Activated naive CD8-positive, alpha-beta T cell treated with anti-CD3 and anti-CD28 coated beads, Interleukin-2, amount 50 U/mL, for 16 hours (primary cell): ENCODE measurements around the gene MTM1.

ENCODE experiments used
- DNase-seq: peaks from one replicate; pipeline ENCODE4 v3.0.0-alpha.2; 2020; ENCODE audit warnings: low read depth, low spot score

The MTM1 gene

GRCh38 chrX:150602743-150603142, 34.3 kb downstream of the MTM1 start:
- no peak for DNase-seq

- no peak for DNase-seq
Observed at GRCh38 chrX:150605603-150606002, 37.2 kb downstream of the MTM1 start.

DNA sequence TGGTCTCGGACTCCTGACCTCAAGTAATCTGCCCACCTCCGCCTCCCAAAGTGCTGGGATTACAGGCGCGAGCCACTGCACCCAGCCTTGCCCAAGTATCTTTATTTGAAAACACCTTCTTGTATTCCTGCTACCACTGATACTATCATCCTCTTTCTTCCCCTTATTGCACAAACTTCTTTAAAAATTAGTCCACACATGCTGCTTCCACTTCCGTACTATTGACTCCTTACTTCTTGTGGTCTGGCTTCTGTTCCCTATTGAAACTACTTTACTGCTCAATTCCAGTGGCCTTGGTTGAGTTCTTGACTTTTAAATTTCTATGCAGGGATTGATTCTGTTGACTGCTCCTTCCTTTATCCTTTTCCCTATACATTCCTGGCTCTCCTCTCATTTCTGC, 38.8 kb downstream of the MTM1 start:
- no peak for DNase-seq

- DNase-seq = no peak
Observed at GRCh38 chrX:150610043-150610442, 41.6 kb downstream of the MTM1 start.

DNA sequence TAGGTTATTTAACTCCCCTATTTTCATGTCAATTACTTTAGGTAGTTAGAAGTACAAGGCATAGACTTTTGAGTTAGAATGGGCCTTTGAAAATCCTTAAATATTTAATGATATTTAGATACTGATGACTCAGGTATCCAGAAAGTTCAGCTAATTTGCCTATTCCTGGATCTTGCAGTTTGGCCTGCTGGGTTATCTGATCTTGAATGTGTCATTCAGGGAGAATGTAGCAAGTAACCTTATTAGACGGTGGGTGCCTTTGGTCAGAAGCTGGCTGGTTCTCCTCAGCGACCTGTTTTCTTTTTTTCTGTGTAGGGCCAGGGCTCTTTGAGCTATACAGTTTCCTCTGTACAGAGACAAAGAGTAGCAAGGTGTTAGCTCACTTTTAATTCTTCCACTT, 42.0 kb downstream of the MTM1 start:
- DNase-seq = no peak

DNA sequence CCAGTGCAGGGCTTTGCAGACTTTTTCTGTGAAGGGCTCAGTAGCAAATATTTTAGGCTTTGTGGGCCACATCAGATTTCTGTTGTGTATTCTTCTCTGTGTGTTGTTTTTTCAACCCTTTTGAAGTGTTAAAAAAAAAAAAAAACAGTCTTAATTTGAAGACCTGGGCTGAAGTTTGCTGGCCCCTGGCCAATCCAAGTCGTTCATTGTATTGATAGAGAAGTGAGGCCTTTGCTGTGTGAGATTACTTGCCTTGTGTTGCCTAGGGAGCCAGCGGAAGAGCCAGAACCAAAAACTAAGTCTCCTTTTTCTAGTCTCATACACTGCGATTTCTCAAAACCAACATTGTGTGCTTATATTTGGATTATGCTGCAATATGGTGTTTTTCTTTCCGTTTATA, 46.9 kb downstream of the MTM1 start:
- DNase-seq = no peak

DNA sequence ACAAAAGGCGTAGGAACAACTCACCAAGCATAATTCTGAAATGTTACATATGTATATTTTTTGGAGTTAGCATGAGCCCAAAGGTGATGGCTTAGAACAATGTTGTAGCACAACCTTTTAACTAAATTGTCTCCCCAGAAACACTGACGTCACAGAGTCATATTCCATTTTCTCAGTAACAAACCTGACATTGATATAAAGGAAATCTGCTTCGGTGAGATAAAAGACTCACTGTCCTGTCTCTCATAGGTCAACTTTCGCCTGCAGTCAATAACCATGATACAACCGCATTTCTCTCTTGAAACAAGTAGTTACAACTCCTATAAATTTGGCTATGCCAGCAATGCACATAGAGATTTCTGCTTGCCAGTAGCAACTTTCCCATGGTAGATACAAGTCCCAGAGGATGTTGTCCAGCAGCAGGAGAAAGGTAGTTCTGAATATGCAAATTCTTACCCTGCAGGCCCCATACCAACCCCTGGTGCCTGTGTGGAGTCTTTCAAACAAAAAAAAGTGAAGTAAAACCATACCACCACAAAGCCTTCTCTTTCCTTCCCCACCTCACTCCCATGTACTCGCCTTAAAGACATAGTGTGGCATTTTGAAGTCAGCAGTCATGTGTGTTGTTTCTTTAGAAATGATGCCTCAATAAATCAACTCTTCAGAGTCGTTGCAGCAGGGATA, 47.9 kb downstream of the MTM1 start:
- no peak for DNase-seq

DNA sequence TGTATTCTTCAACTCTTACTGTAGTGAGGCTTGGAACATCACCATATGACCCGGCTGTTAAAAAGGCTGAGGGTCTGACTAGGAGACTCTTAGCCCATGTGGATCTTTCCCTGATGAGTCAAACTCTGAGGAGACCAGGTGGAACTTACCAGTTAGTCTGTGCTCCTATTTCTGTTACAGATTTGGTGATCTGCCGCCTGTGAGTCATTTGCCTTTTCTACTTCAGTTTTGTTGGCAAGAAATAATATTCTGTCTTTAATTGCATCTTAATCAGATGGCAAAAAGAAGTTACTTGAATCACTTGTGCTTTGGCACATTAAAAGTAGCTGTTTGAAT, 48.4 kb downstream of the MTM1 start:
- DNase-seq = no peak

DNA sequence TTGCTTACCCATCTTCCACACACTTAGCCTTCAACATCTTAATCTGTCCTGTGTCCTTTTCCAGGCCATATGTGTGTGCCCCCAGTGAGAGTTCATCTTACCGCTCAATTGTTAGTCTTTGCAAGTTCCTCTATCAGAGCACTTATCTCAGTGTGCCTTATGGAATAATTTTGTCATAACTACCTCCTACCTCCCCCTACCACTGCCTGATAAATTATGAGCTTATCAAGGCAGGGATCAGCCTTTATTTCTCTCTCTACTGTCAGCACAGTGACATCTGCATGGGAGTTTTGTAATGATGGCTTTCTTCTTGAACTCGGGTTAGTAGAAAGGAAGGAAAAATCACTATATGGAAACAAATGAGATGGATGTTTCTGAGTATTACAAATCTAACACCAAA, 53.2 kb downstream of the MTM1 start:
- no peak for DNase-seq

GRCh38 chrX:150623583-150623982, 55.2 kb downstream of the MTM1 start:
- DNase-seq = no peak

GRCh38 chrX:150625097-150625496, 56.7 kb downstream of the MTM1 start:
- DNase-seq = no peak

DNA sequence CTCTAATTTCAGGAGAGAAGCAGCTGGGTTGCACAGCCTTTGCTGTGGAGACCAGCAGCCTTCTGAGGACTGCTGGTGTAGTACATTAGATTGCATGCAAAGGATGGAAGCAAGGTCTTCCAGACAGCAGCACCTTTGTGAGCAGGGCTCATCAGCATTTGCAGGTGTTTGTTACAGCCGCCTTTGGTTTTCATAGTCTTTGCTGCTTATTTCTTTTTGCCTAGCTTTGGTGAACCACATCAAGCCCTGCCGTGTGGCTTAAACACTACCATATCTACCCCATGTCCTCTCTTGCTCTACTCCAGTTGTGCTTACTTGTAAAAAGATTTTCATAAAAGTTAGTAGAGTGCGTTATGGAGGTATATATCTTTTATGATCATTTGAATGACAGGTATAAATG, 57.5 kb downstream of the MTM1 start:
- DNase-seq = no peak

DNA sequence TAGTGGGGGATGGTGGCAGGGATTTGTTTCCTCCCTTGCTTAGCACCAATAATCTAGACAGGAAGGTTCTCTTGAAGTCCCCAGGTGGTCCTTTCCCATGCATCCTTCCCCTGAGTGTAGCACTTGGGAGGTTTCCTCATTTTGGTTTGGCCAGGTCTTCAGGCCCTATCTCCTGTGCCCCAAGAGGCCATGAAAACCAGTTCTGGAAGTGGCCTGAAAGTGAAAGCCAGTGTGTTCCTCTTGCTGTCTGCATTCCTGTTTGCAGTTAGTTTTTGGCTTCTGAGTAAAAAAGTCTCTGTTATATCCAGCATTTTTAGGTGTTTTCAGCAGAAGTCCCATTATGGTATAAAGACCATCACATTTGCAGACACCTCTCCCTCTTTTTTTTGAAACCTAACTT, 59.5 kb downstream of the MTM1 start:
- no peak for DNase-seq

DNA sequence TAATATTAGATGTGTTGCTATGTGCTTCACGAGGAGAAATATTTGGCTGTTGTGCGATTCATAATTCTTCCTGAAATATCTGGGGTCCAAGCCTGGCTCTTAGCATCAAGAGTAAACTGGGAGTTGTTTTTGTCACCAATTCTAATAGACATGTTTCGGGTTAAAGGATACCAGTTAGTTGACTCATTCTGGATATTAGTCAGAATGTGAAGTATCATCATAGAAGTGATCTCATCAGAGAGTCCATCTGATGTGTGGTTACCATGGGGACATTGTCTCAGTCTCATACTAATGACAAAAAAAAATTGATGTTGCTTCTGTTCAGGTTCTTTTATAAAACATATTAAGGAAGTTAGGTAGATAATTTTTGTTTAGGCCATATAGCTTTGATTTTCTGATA, 67.5 kb downstream of the MTM1 start:
- DNase-seq = no peak

- no peak for DNase-seq
Observed at GRCh38 chrX:150642423-150642822, 74.0 kb downstream of the MTM1 start.

GRCh38 chrX:150643271-150643670, 74.8 kb downstream of the MTM1 start:
- DNase-seq = no peak

- DNase-seq = no peak
Observed at GRCh38 chrX:150643958-150644357, 75.5 kb downstream of the MTM1 start.

GRCh38 chrX:150644422-150644821, 76.0 kb downstream of the MTM1 start:
- DNase-seq = no peak

GRCh38 chrX:150647331-150647730, 78.9 kb downstream of the MTM1 start:
- DNase-seq = no peak

DNA sequence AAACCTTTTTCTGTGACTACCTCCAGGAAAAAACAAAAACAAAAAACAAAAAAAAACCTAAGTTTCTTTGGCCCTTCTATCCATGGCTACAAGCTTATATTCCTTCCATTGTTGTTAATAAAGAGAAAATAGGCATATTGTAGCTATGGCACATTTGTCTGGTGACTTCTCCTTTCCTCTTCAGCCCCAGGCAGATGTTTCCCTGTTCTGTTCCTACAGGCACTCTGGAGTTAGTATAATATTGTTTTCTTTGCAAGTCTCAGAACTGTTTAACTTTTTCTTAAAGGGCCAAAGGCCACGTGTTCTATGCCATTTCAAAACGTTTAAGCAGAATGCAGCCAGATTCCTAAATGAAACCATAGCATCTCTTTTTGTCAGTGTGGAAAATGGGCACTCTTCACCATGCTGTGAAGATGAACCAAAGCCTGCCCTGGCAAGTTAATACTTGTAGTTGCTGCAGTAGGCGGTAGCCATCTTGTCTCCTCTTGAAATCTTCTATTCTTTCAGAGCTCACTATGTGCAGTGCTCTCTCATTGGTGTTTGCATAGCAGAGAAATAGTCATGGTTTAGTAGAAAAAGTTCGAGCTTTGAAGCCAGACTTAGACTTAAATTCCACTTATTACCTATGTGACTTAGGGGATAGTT, 80.0 kb downstream of the MTM1 start:
- no peak for DNase-seq

DNA sequence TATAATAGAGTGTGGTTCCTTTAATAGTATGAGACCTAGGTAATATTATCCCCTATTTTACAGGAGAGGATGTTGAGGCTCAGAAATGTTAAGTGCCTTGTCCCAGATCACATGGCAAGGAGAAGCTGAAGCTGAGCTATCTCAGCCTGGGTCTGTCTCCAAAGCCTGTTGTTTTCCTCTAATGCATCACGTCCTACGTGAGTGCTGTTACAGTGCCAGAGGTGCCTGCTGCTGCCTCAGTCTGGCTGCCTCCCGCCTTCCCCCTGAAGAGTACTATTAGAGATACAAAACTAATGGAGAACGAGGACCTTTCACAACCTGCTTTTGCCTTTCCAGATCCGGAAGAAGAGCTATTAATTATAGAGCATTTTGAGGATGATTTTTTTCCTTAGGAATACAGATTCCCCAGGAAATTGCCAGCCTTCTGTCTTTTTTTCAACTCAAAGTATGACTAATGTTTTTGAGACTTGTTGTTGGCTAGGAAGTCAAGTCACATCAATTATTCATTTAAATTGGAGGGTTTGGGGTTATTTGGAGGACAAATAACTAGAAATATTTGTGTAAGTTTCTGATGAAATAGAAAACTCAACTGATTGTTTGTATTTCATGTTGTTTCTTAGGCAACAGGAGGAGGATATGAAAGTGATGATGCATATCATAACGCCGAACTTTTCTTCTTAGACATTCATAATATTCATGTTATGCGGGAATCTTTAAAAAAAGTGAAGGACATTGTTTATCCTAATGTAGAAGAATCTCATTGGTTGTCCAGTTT, 80.9 kb downstream of the MTM1 start:
- no peak for DNase-seq

DNA sequence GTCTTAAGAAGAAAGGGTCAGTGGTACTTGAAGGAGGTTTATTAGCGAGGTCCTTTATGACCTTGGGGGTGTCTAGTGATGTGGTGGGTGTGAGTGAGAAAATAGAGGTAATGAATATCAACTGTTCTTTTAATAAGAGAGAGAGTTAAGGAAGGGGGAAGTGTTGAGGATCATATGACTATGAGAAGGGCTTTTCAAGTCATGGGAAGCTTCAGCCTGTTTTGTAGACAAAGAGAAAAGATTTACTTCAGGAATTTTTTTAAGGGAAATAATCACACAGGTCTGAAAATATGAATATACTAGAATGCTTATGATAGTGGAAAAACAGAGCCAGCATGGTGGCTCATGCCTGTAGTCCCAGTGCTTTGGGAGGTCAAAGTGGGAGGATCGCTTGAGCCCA, 83.5 kb downstream of the MTM1 start:
- no peak for DNase-seq

DNA sequence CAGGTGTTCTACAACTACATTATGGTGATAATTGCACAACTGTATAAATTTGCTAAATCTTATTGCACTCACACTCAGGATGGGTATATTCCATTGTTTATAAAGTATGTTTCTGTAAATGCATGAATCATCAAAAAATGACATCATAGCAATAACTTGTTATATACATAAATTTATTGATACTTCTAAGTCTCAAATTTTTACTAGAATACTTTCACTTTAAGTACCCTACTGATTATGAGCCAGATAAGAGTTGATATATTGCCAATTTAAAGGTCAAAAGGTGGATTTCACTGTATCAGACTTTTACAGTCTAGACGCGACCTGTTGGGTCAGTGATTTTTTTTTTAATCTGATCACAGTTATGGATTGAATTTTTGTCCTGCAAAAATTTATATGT, 87.4 kb downstream of the MTM1 start:
- DNase-seq = no peak
